ENCODE measurements around the gene GNAS. TPM values are rescaled to one million over a fixed set of nuclear protein-coding genes. Genes with fewer than 3 reads are reported as not detected.

Gene GNAS
- total RNA-seq, 2 experiments from 2014 or later = 1,022 to 1,326 TPM

GRCh38 chr20:58868795-58869194, 16.3 kb downstream of the GNAS start:
- no peak for DNase-seq
- Mint-ChIP-seq H3K4me3 (no peak overlapping the region), H3K27me3 (peaks cover 12% of the 10 kb centered on the region), H3K27ac (no peak overlapping the region), H3K36me3 (ENCODE audit: low read depth) (no peaks in the 10 kb centered on the region), H3K9me3 (no peaks in the 10 kb centered on the region), H3K4me1 (peaks cover 13% of the 10 kb centered on the region)
- CTCF ChIA-PET = no interaction called here
- POLR2A ChIA-PET = no interaction called here

GRCh38 chr20:58869662-58870227, 17.2 kb downstream of the GNAS start:
- peaks cover 15% of the 10 kb centered on the region for H3K4me1 Mint-ChIP-seq
- no peaks in the 10 kb centered on the region for H3K9me3 Mint-ChIP-seq
- ChIA-PET POLR2A (no interaction called here), CTCF (interaction anchor here (0.7 to 1.6 kb wide), 8 partner anchors 10 to 626 kb away, joined by 3 to 5 read pairs (median 4); partner anchors contain the start of gene STX16)
- H3K27ac Mint-ChIP-seq = no peak overlapping the region
- H3K36me3 Mint-ChIP-seq (ENCODE audit: low read depth) = no peaks in the 10 kb centered on the region
- no peak for DNase-seq
- peaks cover 12% of the 10 kb centered on the region for H3K27me3 Mint-ChIP-seq
- no peak overlapping the region for H3K4me3 Mint-ChIP-seq

- ChIA-PET POLR2A (no interaction called here), CTCF (interaction anchor here (0.6 to 1.6 kb wide), 9 partner anchors 9 to 625 kb away, joined by 3 to 5 read pairs (median 3); partner anchors contain the start of gene STX16)
- Mint-ChIP-seq H3K27ac (no peak overlapping the region), H3K4me3 (no peak overlapping the region), H3K4me1 (peaks cover 15% of the 10 kb centered on the region), H3K27me3 (peaks cover 12% of the 10 kb centered on the region), H3K36me3 (ENCODE audit: low read depth) (no peaks in the 10 kb centered on the region), H3K9me3 (no peaks in the 10 kb centered on the region)
- DNase-seq = peak; percentile 52
These were observed 17.9 kb downstream of the GNAS start for GRCh38 chr20:58870293-58871014.

- CTCF ChIA-PET = interaction anchor here (1.6 kb wide), 1 partner anchor 8 kb away, joined by 5 read pairs; no protein-coding TSS in a partner anchor
- peaks cover 10% of the 10 kb centered on the region for H3K27me3 Mint-ChIP-seq
These were observed 19.1 kb downstream of the GNAS start for GRCh38 chr20:58871533-58872102.

GRCh38 chr20:58874469-58874868, 22.0 kb downstream of the GNAS start:
- ChIA-PET CTCF (interaction anchor here (1.0 kb wide), 1 partner anchor 12 kb away, joined by 3 read pairs; no protein-coding TSS in a partner anchor), POLR2A (no interaction called here)
- H3K27ac Mint-ChIP-seq = no peak overlapping the region

More at GRCh38 chr20:58871533-58872102, 19.1 kb downstream of the GNAS start:
- Mint-ChIP-seq H3K27ac (no peak overlapping the region), H3K4me1 (peaks cover 17% of the 10 kb centered on the region), H3K9me3 (no peaks in the 10 kb centered on the region), H3K4me3 (no peak overlapping the region), H3K36me3 (ENCODE audit: low read depth) (no peaks in the 10 kb centered on the region)
- POLR2A ChIA-PET = no interaction called here
- no peak for DNase-seq

GRCh38 chr20:58875111-58875510, 22.6 kb downstream of the GNAS start:
- POLR2A ChIA-PET = no interaction called here
- Mint-ChIP-seq H3K4me1 (peaks cover 49% of the 10 kb centered on the region), H3K9me3 (no peaks in the 10 kb centered on the region), H3K4me3 (no peak overlapping the region), H3K36me3 (ENCODE audit: low read depth) (no peaks in the 10 kb centered on the region), H3K27me3 (no peaks in the 10 kb centered on the region), H3K27ac (no peak overlapping the region)
- CTCF ChIA-PET = interaction anchor here (1.0 kb wide), 1 partner anchor 12 kb away, joined by 3 read pairs; no protein-coding TSS in a partner anchor
- no peak for DNase-seq

More at GRCh38 chr20:58874469-58874868, 22.0 kb downstream of the GNAS start:
- Mint-ChIP-seq H3K9me3 (no peaks in the 10 kb centered on the region), H3K4me1 (peaks cover 45% of the 10 kb centered on the region), H3K36me3 (ENCODE audit: low read depth) (no peaks in the 10 kb centered on the region), H3K4me3 (no peak overlapping the region), H3K27me3 (no peaks in the 10 kb centered on the region)
- no peak for DNase-seq

- no peaks in the 10 kb centered on the region for H3K36me3 Mint-ChIP-seq (ENCODE audit: low read depth)
- no peak overlapping the region for H3K4me3 Mint-ChIP-seq
- ChIA-PET POLR2A (interaction anchor here (0.7 kb wide), 1 partner anchor 21 kb away, joined by 4 read pairs; no protein-coding TSS in a partner anchor), CTCF (no interaction called here)
- DNase-seq = no peak
- no peaks in the 10 kb centered on the region for H3K9me3 Mint-ChIP-seq
- H3K27ac Mint-ChIP-seq = no peak overlapping the region
- no peaks in the 10 kb centered on the region for H3K27me3 Mint-ChIP-seq
- peaks cover 49% of the 10 kb centered on the region for H3K4me1 Mint-ChIP-seq
These were observed 23.1 kb downstream of the GNAS start for GRCh38 chr20:58875541-58876134.

- DNase-seq = no peak
- Mint-ChIP-seq H3K9me3 (no peaks in the 10 kb centered on the region), H3K4me3 (no peak overlapping the region), H3K27me3 (no peaks in the 10 kb centered on the region), H3K36me3 (ENCODE audit: low read depth) (no peaks in the 10 kb centered on the region), H3K27ac (no peak overlapping the region), H3K4me1 (peaks cover 44% of the 10 kb centered on the region)
- ChIA-PET POLR2A (interaction anchor here (0.7 kb wide), 1 partner anchor 22 kb away, joined by 4 read pairs; no protein-coding TSS in a partner anchor), CTCF (interaction anchor here (1.6 kb wide), 1 partner anchor 331 kb away, joined by 4 read pairs; no protein-coding TSS in a partner anchor)
These were observed 23.9 kb downstream of the GNAS start for GRCh38 chr20:58876437-58876836.

GRCh38 chr20:58877050-58877975, 24.8 kb downstream of the GNAS start:
- POLR2A ChIA-PET = no interaction called here
- CTCF ChIA-PET = interaction anchor here (1.6 kb wide), 1 partner anchor 331 kb away, joined by 4 read pairs; no protein-coding TSS in a partner anchor
- no peaks in the 10 kb centered on the region for H3K36me3 Mint-ChIP-seq (ENCODE audit: low read depth)
- peaks cover 43% of the 10 kb centered on the region for H3K4me1 Mint-ChIP-seq
- DNase-seq = no peak
- peak overlapping the region; percentile 8 for H3K4me3 Mint-ChIP-seq
- H3K9me3 Mint-ChIP-seq = no peaks in the 10 kb centered on the region
- H3K27me3 Mint-ChIP-seq = no peaks in the 10 kb centered on the region
- H3K27ac Mint-ChIP-seq = peak overlapping the region; percentile 87

GRCh38 chr20:58877976-58878360, 25.5 kb downstream of the GNAS start:
- Mint-ChIP-seq H3K4me1 (peaks cover 41% of the 10 kb centered on the region), H3K9me3 (no peaks in the 10 kb centered on the region), H3K27me3 (no peaks in the 10 kb centered on the region), H3K27ac (peak overlapping the region; percentile 87), H3K36me3 (ENCODE audit: low read depth) (no peaks in the 10 kb centered on the region), H3K4me3 (peak overlapping the region; percentile 8)
- CTCF ChIA-PET = interaction anchor here (1.6 kb wide), 1 partner anchor 330 kb away, joined by 4 read pairs; no protein-coding TSS in a partner anchor
- DNase-seq = peak; percentile 65
- POLR2A ChIA-PET = no interaction called here

- no peak for DNase-seq
- Mint-ChIP-seq H3K36me3 (ENCODE audit: low read depth) (no peaks in the 10 kb centered on the region), H3K4me1 (peaks cover 41% of the 10 kb centered on the region), H3K9me3 (no peaks in the 10 kb centered on the region), H3K27ac (peak overlapping the region; percentile 87), H3K27me3 (no peaks in the 10 kb centered on the region), H3K4me3 (peak overlapping the region; percentile 8)
- CTCF ChIA-PET = interaction anchor here (1.6 kb wide), 1 partner anchor 8 kb away, joined by 5 read pairs; no protein-coding TSS in a partner anchor
- POLR2A ChIA-PET = no interaction called here
These were observed 25.9 kb downstream of the GNAS start for GRCh38 chr20:58878399-58878798.

GRCh38 chr20:58880441-58880840, 27.9 kb downstream of the GNAS start:
- peaks cover 39% of the 10 kb centered on the region for H3K4me1 Mint-ChIP-seq
- no peak for DNase-seq
- no peaks in the 10 kb centered on the region for H3K9me3 Mint-ChIP-seq
- H3K36me3 Mint-ChIP-seq (ENCODE audit: low read depth) = no peaks in the 10 kb centered on the region
- no peaks in the 10 kb centered on the region for H3K27me3 Mint-ChIP-seq
- ChIA-PET CTCF (no interaction called here), POLR2A (no interaction called here)
- H3K27ac Mint-ChIP-seq = no peak overlapping the region
- no peak overlapping the region for H3K4me3 Mint-ChIP-seq
